K562 (cell line): ENCODE data around the gene UTP15.

Source experiments
- ETV5 ChIP-seq: sonication (generic); formaldehyde crosslinking; IDR thresholded peaks from 2 replicates; pipeline ENCODE4 v1.4.0; 2020; ENCODE audit warnings: low read depth, mild to moderate bottlenecking, missing genetic modification reagents
- GTF2F1 ChIP-seq: IDR thresholded peaks from 2 replicates; pipeline ENCODE4 v1.6.1; 2011; ENCODE audit warnings: low read depth, low read length, improper control_type of control experiment
- JUND ChIP-seq, 2 experiments: IDR thresholded peaks; 2 replicates in 1 of 2; 3 replicates in 1 of 2; pipeline ENCODE4 v1.6.1; 2011; ENCODE audit warnings: borderline replicate concordance in 2 of 2, low read depth in 2 of 2, low read length in 2 of 2, improper control_type of control experiment in 1 of 2, missing biosample characterization in 1 of 2, missing genetic modification characterization in 1 of 2, missing genetic modification reagents in 1 of 2
- KLF10 ChIP-seq: fragments of 250-450 bp; sonication (Bioruptor Pico); IDR thresholded peaks from 2 replicates; pipeline ENCODE4 v1.6.1; 2021; ENCODE audit warnings: matching md5 sums
- SMAD4 ChIP-seq: fragments of 250-450 bp; sonication (Bioruptor Pico); conservative IDR thresholded peaks from 2 replicates; pipeline ENCODE4 v1.8.0; 2021; ENCODE audit warnings: inconsistent platforms, mild to moderate bottlenecking, moderate library complexity
- SMC3 ChIP-seq: conservative IDR thresholded peaks from 2 replicates; pipeline ENCODE4 v1.6.1; 2011; ENCODE audit warnings: low read depth, low read length, improper control_type of control experiment; ENCODE audit not compliant: insufficient read depth
- TOE1 ChIP-seq, 2 experiments: fragments of 450-650 bp in 1 of 2; sonication (generic) in 1 of 2; formaldehyde crosslinking in 1 of 2; IDR thresholded peaks; 2 replicates each; pipeline versions ENCODE4 v1.7.1 to v1.8.0; 2016 to 2022; ENCODE audit warnings: borderline replicate concordance in 2 of 2, mild to moderate bottlenecking in 2 of 2, antibody characterized with exemption in 1 of 2, inconsistent platforms in 1 of 2, low read depth in 1 of 2, missing genetic modification reagents in 1 of 2, moderate library complexity in 1 of 2
- ZNF134 ChIP-seq: fragments of 250-450 bp; sonication (Bioruptor Pico); conservative IDR thresholded peaks from 2 replicates; pipeline ENCODE4 v1.4.0; 2020

DNA sequence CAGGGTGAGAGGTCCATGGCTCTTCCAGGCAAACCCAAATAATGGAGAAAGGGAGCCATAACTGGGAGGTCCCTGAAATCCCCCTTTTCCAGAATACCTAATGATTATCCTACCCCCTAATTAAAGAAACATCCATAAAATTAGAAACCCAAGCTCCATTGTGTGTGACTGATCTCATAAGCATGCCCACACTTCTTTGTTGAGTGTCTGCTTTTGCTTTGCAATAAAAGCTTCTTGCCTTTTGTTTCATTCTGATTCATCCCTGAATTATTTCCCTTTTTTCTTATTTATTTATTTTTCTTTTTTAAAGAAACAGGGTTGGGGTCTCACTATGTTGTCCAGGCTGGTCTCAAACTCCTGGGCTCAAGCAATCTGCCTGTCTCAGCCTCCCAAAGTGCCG lies 34.2 kb upstream of the UTP15 start:
- TF ChIP-seq ETV5 (CRISPR knock-in tag) (no peak), JUND (IDR thresholded peaks at IDR 0.05; ENCODE audit: borderline replicate concordance, low read depth, low read length) (no peak), JUND (tag; IDR thresholded peaks at IDR 0.05; ENCODE audit: borderline replicate concordance, low read depth, low read length) (no peak), GTF2F1 (no peak), TOE1 (IDR thresholded peaks at IDR 0.05; ENCODE audit: borderline replicate concordance) (no peak), TOE1 (CRISPR knock-in tag; IDR thresholded peaks at IDR 0.05; ENCODE audit: borderline replicate concordance, low read depth) (no peak), KLF10 (CRISPR knock-in tag) (no peak), SMC3 (no peak), SMAD4 (CRISPR knock-in tag) (no peak), ZNF134 (CRISPR knock-in tag) (no peak)
